Heart right ventricle (tissue), 16 donors: ENCODE measurements around the gene PKNOX2. TPM values are rescaled to one million over a fixed set of nuclear protein-coding genes. Genes with fewer than 3 reads are reported as not detected.

Experiments used
- ATAC-seq, 8 donors: fragments of 200-7000 bp; cut with Tn5 transposase; one replicate each; pipeline ENCODE4 v1.9.1; 2020; ENCODE audit warnings: mild to moderate bottlenecking in 8 of 8, moderate library complexity in 8 of 8, moderate number of reproducible peaks in 1 of 8
- DNase-seq, 2 donors: peaks; one replicate each; pipeline ENCODE4 v3.0.0-alpha.2; 2020
- H3K27ac ChIP-seq, 10 donors: fragments of 200-600 bp; sonication (generic) in 2 of 10; one replicate each; pipeline versions ENCODE4 v1.5.0 to v1.8.0; 2020 to 2022; ENCODE audit warnings: mild to moderate bottlenecking in 3 of 10
- H3K27me3 ChIP-seq, 7 donors: fragments of 200-600 bp; one replicate each; pipeline ENCODE4 v1.8.0; 2021 to 2022; ENCODE audit warnings: mild to moderate bottlenecking in 2 of 7
- H3K36me3 ChIP-seq, 9 donors: fragments of 200-600 bp; sonication (generic) in 1 of 9; one replicate each; pipeline versions ENCODE4 v1.5.0 to v1.8.0; 2020 to 2022; ENCODE audit warnings: mild to moderate bottlenecking in 2 of 9
- H3K4me1 ChIP-seq, 9 donors: fragments of 200-600 bp; sonication (generic) in 1 of 9; one replicate each; pipeline versions ENCODE4 v1.5.0 to v1.8.0; 2020 to 2022; ENCODE audit warnings: mild to moderate bottlenecking in 4 of 9
- H3K4me3 ChIP-seq, 10 donors: fragments of 200-600 bp; sonication (generic) in 2 of 10; one replicate each; pipeline versions ENCODE4 v1.5.0 to v1.8.0; 2020 to 2022; ENCODE audit warnings: mild to moderate bottlenecking in 7 of 10, moderate library complexity in 2 of 10
- H3K9me3 ChIP-seq, 11 donors: fragments of 200-600 bp in 10 of 11; sonication (generic) in 2 of 11; one replicate each; pipeline versions ENCODE4 v1.5.0 to v1.8.0; 2013 to 2022; ENCODE audit warnings: mild to moderate bottlenecking in 2 of 11, control low read depth in 1 of 11, moderate library complexity in 1 of 11
- WGBS, 2 donors: extraction: QIAGEN DNeasy Blood & Tissue Kit; methylation state at CpG; one replicate each; pipeline ENCODE4 v1.1.7; 2013; ENCODE audit warnings: inconsistent platforms in 1 of 2; 5-methylcytosine and 5-hydroxymethylcytosine counted together
- intact Hi-C, 10 donors: fragments of 100-400 bp; cut with DNase I; formaldehyde crosslinking; loops; one replicate each; pipeline versions ENCODE4 v1.11.1 to v1.14.2; 2022
- polyA plus RNA-seq, 2 donors: library from polyadenylated mRNA; stranded (reverse); fragments of 200-250 nt; gene quantifications; one replicate each; pipeline ENCODE4 v1.2.3, GENCODE V29; 2013
- total RNA-seq, 10 donors: library from RNA; stranded (reverse); fragmentation: NEBNext Ultra II Directional in 3 of 10; extraction: Animal tissue kit (Norgen Biotek cat#: 25700) in 3 of 10; gene quantifications; one replicate each; pipeline versions ENCODE4 v1.2.1 to v1.2.4, GENCODE V29; 2021 to 2023
- TF ChIP-seq, protein P1 (sequence below), 9 donors: fragments of 200-600 bp; sonication (generic) in 2 of 9; IDR thresholded peaks; one replicate each; pipeline versions ENCODE4 v1.5.0 to v1.8.0; 2021 to 2022; ENCODE audit warnings: antibody characterized with exemption in 9 of 9, mild to moderate bottlenecking in 5 of 9, moderate library complexity in 1 of 9
- donor health status: Arrhythmogenic right ventricular cardiomyopathy.
- donor health status: ischemic (EF 13 %, LVEDD 7.1; RV severe dilation, severe dysfunction).
- donor health status: healthy with polysubstance abuse.
- donor health status: DM: no; HTN: yes; CAD: no.
- donor health status: DM: no; HTN: no; CAD: no.
- donor health status: ischemic (EF 25% LVEDD 6.9; RV normal size, moderate dysfunction).
- donor health status: ischemic (EF 25% LVEDD 5.7; RV mildly dilated, moderate dysfunction).
- donor health status: healthy.
- donor health status: DM: yes; HTN: yes; CAD: no.
- donor health status: Ischemic cardiomyopathy.
- donor health status: ischemic (EF 35%, LVEDD 5.7; RV mildly dilated, moderate dysfunction).
- donor health status: nonischemic (EF 11% LVEDD 7.7; RV severe dilation, severe dysfunction).
- donor health status: DM: yes; HTN: yes; CAD: no.
- donor health status: PGD.
- donor health status: ischemic (EF 29% LVEDD 5.4; RV normal size, mild dysfunction).
- donor health status: nonischemic (EF 23%, LVEDD 6.1; RV moderate dilation, normal function).

Gene PKNOX2
- total and polyA plus RNA-seq, 12 donors = 2.5 to 5.8 (median 4.5) TPM

DNA sequence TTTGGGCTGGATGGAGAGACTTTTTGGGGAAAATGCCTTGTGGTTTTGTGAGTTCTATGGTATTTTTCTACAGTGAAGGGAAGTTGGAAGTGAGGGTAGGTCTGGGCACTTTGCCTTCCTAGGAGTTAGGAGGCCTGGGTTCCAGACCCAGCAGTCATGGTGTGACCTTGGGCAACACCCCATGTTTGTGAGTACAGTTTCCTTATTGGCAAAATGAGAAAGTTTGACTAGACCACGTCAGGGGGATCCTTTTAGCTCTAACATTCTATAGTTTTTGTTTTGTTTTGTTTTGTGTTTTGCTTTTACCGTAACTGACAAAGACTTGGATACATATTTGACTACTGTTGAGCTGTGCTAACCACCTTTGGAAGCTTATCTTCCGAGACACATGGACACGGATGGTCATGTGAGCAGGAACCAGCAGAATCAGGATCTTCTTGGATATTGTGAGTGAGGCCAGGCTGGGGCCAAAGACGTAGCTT is 109.0 kb downstream of the PKNOX2 start:
- Histone ChIP-seq H3K9me3 (no peaks in the 10 kb centered on the region), H3K27me3 (no peaks in the 10 kb centered on the region), H3K4me1 (peaks cover 0 to 13% (median 0%) of the 10 kb centered on the region in 9 donors), H3K4me3 (no peak overlapping the region), H3K27ac (peak overlapping the region in 2 of 10 donors; percentile 1 to 10), H3K36me3 (no peaks in the 10 kb centered on the region)
- intact Hi-C loops = no loop called here
- TF ChIP-seq, protein P1, sequence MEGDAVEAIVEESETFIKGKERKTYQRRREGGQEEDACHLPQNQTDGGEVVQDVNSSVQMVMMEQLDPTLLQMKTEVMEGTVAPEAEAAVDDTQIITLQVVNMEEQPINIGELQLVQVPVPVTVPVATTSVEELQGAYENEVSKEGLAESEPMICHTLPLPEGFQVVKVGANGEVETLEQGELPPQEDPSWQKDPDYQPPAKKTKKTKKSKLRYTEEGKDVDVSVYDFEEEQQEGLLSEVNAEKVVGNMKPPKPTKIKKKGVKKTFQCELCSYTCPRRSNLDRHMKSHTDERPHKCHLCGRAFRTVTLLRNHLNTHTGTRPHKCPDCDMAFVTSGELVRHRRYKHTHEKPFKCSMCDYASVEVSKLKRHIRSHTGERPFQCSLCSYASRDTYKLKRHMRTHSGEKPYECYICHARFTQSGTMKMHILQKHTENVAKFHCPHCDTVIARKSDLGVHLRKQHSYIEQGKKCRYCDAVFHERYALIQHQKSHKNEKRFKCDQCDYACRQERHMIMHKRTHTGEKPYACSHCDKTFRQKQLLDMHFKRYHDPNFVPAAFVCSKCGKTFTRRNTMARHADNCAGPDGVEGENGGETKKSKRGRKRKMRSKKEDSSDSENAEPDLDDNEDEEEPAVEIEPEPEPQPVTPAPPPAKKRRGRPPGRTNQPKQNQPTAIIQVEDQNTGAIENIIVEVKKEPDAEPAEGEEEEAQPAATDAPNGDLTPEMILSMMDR (IDR thresholded peaks at IDR 0.05) = no peak
- no peak for ATAC-seq
- WGBS, 2 donors = 84 to 91% methylated on average over 5 of the region's 5 CpGs
- DNase-seq = no peak

DNA sequence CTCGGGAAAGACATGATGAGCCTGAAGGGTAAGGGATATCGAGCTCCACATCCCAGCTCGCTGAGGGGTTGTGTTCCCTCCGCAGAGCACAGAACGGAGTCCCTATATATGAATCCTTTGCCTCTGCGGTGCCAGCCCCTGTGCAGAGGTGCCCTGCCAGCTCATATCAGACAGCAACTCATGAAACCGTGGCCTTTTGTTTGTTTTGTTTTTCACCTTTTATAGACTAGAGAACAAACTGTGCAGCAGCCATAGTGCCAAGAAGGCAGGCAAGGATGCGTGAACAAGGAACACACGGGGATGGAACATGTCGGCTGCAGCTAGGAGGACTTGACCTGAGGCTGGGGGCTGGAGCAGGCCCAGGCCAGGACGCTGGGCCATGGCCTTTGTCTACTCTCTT is 109.8 kb downstream of the PKNOX2 start:
- peaks cover 0 to 13% (median 0%) of the 10 kb centered on the region in 9 donors for H3K4me1 ChIP-seq
- no peaks in the 10 kb centered on the region for H3K36me3 ChIP-seq
- no peak for ATAC-seq
- intact Hi-C loops = no loop called here
- no peak overlapping the region for H3K27ac ChIP-seq
- H3K27me3 ChIP-seq = no peaks in the 10 kb centered on the region
- TF ChIP-seq, protein P1 (IDR thresholded peaks at IDR 0.05) = no peak
- WGBS, 2 donors = 92 to 93% methylated on average over 11 of the region's 11 CpGs
- no peak for DNase-seq
- H3K9me3 ChIP-seq = no peaks in the 10 kb centered on the region
- H3K4me3 ChIP-seq = no peak overlapping the region

DNA sequence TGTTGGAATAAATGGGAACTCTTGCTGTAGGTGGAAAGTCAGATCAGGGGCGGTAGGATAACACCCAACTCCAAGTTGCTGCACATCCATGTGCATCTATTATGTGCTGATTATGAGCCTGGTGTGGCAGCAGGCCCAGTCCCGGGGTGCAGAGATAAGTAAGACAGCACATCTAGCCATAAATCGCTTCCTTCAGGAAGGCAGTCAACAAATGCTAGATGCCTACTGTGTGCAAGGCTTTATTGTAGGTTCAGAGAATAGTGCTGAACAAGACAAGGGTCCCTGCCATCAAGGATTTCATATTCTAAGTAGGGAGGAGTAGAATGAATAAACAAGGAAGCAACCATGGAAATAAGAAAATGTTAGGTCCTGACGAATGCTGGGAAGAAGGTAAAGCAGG is 110.2 kb downstream of the PKNOX2 start:
- no peak for ATAC-seq
- 87 to 91% methylated on average over 4 of the region's 4 CpGs for WGBS, 2 donors
- no peaks in the 10 kb centered on the region for H3K27me3 ChIP-seq
- H3K36me3 ChIP-seq = no peaks in the 10 kb centered on the region
- TF ChIP-seq, protein P1 (IDR thresholded peaks at IDR 0.05) = no peak
- no peaks in the 10 kb centered on the region for H3K9me3 ChIP-seq
- H3K4me3 ChIP-seq = no peak overlapping the region
- DNase-seq = no peak
- H3K4me1 ChIP-seq = peaks cover 0 to 13% (median 0%) of the 10 kb centered on the region in 9 donors
- H3K27ac ChIP-seq = peak overlapping the region in 2 of 10 donors; percentile 59 to 67
- intact Hi-C loops = no loop called here

DNA sequence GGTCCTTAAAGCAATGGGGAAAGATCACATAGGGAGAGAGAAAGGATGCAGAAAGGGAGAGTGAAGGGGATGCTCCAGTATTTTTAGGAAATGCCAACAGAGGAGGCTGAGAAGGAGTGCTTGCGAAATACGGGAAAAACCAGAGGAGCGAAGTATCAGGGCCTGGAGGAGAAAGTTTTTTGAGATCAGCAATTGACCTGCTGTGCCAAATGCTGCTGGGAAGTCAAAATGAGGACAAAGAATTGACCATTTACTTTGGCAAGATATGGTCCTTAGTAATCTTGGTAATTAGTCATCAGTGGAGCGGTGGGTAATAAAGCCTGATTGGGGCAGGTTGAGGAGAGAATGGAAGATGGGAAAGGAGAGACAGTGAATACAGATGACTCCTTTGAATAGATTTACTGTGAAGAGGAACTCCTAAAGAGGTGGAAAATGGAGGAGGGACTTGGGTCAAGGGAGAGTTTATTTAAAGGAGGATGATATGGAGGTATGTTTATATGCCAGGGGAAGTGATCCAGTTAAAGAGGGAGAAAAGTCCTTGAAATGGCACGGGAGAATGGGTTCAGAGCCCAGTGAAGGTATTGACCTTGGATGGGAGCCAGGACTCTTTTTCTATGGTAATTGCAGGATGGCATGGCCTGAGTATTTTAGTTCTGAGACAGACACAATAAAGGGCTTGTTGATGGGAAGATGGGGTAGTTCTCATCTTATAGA is 111.5 kb downstream of the PKNOX2 start:
- 68 to 77% methylated on average over 5 of the region's 5 CpGs for WGBS, 2 donors
- peak in 5 of 8 donors; percentile 12 to 57 (median 37) for ATAC-seq
- H3K27ac ChIP-seq = peak overlapping the region in 4 of 10 donors; percentile 19 to 67 (median 42)

More for the DNA sequence above, 111.5 kb downstream of the PKNOX2 start:
- H3K27me3 ChIP-seq = no peaks in the 10 kb centered on the region
- H3K4me1 ChIP-seq = peaks cover 0 to 13% (median 0%) of the 10 kb centered on the region in 9 donors
- TF ChIP-seq, protein P1 (IDR thresholded peaks at IDR 0.05) = no peak
- H3K36me3 ChIP-seq = no peaks in the 10 kb centered on the region
- no peaks in the 10 kb centered on the region for H3K9me3 ChIP-seq
- intact Hi-C loops = no loop called here
- H3K4me3 ChIP-seq = no peak overlapping the region
- no peak for DNase-seq
